ENCODE results near the gene OPN1SW. TPM values are rescaled to one million over a fixed set of nuclear protein-coding genes. Genes with fewer than 3 reads are reported as not detected.

The OPN1SW gene
- total RNA-seq, 1 donor from 2014 or later: not detected

DNA sequence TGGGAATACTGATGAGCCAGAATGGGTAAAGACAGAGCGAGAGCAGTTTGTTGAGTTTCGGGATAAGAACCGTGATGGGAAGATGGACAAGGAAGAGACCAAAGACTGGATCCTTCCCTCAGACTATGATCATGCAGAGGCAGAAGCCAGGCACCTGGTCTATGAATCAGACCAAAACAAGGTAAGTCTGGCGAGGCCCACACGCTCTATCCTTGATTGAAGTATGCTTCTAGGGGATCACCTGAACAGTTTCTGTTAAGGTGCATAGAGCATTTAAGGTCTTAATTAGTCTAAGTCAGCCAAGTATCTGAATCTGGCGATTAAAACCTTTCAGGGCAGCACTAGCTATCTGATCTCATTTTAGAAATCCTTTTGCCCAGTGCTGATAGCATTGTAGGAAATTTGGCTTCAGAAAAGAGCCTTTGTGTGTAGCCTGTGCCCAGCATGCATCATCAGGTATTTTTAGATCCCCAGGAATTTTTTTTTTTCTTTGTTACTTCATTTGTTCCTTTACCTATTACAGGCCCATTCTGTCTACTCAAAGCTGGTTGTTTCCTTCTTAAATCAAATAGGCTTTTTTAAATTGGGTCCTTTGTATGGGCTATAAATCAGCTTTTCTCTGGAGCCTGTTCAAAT, 8.0 kb downstream of the OPN1SW start:
- intact Hi-C loops (cut with micrococcal nuclease): no loop called here

DNA sequence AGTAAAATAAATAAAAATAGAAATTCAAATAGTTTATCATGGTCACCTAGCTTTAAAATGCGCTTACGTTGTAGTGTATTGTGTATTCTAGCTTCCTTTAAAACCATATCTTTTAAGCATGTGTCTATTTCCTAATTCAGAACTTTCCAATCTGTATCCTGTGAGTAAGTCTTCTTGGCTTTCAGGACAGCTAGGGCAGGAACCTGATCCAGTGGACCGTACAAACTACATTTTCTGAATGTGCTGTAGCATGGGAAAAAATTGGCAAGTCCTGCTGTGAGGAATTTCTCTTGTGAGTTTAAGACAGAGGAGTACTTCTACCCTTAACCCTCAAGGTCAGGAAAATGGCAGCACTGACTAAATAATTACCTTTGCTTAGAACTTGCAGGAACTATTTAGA, 12.1 kb downstream of the OPN1SW start:
- intact Hi-C loops (cut with micrococcal nuclease): no loop called here

GRCh38 chr7:128759242-128759641, 16.4 kb downstream of the OPN1SW start:
- intact Hi-C loops (cut with micrococcal nuclease): no loop called here

DNA sequence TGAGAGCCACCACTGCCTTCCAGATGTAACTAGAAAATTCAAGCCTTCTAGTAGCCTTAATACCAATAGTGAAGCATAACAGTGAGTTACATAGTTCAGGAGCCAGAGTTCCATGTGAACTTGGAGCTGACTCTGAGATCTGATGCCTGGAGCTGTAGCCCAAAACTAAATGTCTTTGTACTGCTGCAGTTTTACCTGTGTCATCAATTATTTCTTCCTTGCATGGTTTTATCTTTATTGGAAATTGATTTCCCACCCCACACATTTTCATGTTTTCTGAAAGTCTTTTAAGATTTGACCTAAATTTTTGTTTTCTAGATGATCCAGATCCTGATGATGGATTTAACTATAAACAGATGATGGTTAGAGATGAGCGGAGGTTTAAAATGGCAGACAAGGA, 17.0 kb downstream of the OPN1SW start:
- intact Hi-C loops (cut with micrococcal nuclease): no loop called here

DNA sequence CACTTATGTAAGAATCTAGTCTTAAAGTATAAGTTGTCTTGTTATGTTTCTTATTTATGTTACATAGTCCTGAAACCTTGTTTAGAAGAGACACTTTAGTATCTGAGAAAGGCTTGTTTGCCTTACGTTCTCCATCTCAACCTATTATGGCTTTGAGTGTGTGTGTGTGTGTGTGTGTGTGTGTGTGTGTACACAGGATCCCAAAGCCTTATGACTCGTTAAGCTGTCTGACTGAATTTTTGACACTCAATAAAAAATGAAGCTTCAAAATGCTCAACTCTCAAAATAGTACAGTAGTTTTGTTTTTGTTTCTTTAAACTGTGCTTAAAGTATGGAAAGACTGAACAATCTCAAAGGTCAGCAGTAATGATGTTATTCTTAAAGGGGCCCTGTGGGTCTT, 18.4 kb downstream of the OPN1SW start:
- intact Hi-C loops (cut with micrococcal nuclease): no loop called here

DNA sequence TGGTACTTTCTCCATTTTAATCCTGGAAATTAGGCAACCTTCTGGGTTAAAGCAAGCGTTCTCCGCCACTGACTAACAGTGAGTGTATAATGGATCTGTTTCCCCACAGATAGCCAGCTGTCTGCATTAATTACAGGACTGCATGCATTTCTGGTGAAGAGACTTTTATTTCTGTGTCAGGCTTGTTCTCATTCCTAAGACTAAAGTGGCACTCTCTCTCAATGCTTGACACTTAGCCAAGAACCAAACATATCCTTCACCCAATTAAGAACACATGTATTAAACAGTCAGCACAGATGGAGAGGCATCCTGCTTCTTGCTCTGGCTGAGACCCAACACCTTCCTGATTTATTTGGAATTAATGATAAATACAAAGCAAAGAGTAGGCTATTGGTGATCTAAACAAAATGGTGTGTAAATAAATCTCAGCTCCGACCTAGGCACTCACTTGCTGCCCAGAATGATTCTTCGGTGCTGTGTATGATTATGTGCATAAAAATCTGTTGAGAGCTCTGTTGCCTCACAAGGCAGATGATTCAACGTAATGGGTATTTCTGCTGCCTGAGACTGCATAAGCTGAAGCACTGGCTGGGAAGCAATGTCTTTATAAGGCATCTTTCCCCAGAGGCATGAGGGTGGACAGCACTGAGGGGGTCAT, 19.6 kb downstream of the OPN1SW start:
- intact Hi-C loops (cut with micrococcal nuclease): no loop called here

DNA sequence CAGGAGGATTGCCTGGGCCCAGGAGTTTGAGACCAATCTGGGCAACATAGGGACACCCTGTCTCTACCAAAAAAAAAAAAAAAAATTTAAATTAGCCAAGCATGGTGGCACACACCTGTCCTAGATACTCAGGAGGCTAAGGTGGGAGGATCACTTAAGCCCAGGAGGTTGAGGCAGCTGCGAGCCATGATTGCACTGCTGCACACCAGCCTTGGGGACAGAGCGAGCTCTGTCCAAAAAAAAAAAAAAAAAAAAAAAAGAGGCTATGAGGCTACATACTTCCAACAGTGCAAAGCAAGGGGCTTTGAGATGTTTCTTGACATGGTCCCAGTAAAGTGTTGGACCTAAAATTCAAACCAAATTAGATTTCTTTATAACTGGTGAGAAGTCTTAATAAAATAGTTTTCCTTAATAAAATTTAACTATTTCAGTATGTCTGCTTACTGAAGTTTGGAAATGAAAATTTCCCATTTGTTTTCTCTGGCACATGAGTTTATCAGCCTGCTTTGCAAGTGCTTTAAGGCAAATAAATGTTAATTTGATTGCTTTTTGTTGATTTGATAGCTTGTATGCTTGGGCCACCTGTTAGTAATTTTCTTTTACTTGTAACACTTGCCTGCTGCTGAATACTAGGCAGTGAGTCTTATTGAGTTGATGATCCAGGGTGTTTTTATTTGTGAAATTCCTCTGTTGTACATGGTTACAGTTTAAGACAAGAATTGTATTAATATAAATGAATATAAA, 20.3 kb downstream of the OPN1SW start:
- intact Hi-C loops (cut with micrococcal nuclease): no loop called here

GRCh38 chr7:128752251-128752650, 23.3 kb downstream of the OPN1SW start:
- intact Hi-C loops (cut with micrococcal nuclease): no loop called here

DNA sequence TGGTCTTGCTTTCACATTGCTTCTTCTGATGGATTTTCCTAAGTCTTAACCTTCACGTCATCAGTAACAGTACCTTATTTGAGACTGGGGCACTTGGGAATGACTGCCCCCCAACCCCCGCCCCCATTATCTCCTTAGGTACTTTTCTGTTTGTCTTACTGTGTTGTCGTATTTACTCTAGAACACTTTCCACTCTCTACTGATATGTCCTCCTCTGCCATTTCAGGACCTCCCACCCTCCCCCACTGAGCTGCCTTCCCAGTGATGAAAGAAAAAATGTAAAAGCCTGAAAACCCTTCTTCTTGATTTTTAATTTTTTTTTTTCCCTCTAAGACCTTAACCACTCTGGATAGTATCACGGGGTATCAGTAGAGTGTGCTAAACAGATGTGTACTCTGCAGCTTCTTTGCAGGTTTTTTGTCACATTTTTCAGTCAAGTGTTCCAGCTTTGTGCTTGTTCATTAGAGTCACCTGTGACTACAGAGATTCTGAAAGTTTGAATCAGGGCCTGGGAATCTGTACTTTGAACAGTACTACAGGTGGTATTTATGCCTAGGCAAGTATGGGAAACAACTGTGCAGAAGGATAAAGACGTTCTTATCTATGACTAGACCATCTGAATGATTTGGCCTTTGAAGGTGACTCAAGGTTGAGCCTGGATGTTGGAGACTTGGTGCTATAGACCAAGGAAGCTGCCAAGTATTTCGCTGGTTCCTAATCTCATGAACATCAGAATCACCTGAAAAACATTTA, 28.1 kb downstream of the OPN1SW start:
- intact Hi-C loops (cut with micrococcal nuclease): no loop called here

GRCh38 chr7:128745706-128746105, 29.9 kb downstream of the OPN1SW start:
- intact Hi-C loops (cut with micrococcal nuclease): no loop called here

GRCh38 chr7:128744366-128744905, 31.2 kb downstream of the OPN1SW start:
- intact Hi-C loops (cut with micrococcal nuclease): no loop called here

GRCh38 chr7:128743112-128743772, 32.4 kb downstream of the OPN1SW start:
- intact Hi-C loops (cut with micrococcal nuclease): no loop called here

- intact Hi-C loops (cut with micrococcal nuclease): no loop called here
Measured at GRCh38 chr7:128742206-128742605, 33.4 kb downstream of the OPN1SW start.

DNA sequence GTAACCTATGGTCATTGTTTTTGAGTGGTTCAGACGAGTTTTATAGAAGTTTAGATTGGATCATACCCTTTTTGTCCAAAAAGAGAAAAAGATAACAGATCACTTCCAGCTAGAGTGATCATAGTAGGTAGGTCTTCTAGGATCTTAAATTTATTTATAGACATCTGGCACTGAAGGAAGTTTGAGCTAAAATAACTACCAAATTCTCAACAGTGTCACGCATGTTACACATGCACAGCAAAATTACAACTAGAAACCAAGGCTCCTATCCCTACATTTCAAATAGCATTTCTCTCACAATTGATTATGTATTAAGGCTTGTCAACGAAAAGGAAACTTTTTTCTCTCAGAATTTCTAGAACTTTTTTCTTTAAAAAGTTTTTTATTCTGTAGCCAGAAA, 34.1 kb downstream of the OPN1SW start:
- intact Hi-C loops (cut with micrococcal nuclease): no loop called here

GRCh38 chr7:128740996-128741395, 34.6 kb downstream of the OPN1SW start:
- intact Hi-C loops (cut with micrococcal nuclease): no loop called here

- intact Hi-C loops (cut with micrococcal nuclease): loop anchor here (1.0 to 5.0 kb wide), 5 partner anchors 43 to 484 kb away; partner anchors contain the start of genes ATP6V1F, CCDC136 and TNPO3
Measured at GRCh38 chr7:128739990-128740682, 35.5 kb downstream of the OPN1SW start.

- intact Hi-C loops (cut with micrococcal nuclease): loop anchor here (1.0 to 5.0 kb wide), 5 partner anchors 42 to 485 kb away; partner anchors contain the start of genes ATP6V1F, CCDC136 and TNPO3
Measured at GRCh38 chr7:128739048-128739962, 36.3 kb downstream of the OPN1SW start, which contains the start of gene CALU. CALU (plus strand) TSS chr7:128739359; CDS start chr7:128748584, 9,225 bp downstream.

DNA sequence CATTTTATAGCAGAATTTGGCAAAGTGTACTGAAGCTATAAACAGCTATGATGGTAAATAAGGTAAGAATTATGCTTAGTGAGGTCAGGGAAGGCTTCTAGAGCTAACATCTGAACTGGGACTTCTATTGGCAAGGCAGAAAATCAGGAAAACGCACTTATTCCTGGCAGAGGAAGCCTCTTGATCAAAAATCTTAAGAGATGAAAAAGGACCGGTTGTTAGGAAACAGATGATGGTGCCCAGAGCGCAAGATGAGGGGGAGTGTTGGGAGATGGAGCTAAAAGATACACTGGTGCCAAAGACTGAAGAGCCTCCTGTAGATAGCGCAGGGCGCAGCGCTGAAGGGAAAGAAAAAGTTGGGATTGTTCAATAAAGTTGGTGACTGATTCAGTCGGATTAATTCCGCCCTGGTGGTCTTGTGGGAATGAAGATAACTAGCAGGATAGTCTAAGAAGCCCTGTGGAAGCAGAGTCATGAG, 37.0 kb downstream of the OPN1SW start:
- intact Hi-C loops (cut with micrococcal nuclease): loop anchor here (1.0 to 5.0 kb wide), 5 partner anchors 41 to 486 kb away; partner anchors contain the start of genes ATP6V1F, CCDC136 and TNPO3

Measured in T-helper 2 cell treated with Interferon-gamma antibody and Interleukin-4, amounts not matched to agents 100 ng/mL and 5 ng/mL, for 36 hours (primary cell).